OCI-LY3 (cell line): ENCODE data around the gene LPAR2.

ENCODE experiments used
- H2AFZ ChIP-seq: fragments of 200-600, 300-600 bp; shearing (Covaris generic); 2 replicates; pipeline ENCODE4 v1.6.0; 2014; ENCODE audit warnings: antibody characterized with exemption, low read depth, low read length
- H3K27ac ChIP-seq: fragments of 200-600, 300-600 bp; sonication (generic); 2 replicates; pipeline ENCODE4 v1.5.1; 2014; ENCODE audit warnings: mild to moderate bottlenecking, low read length, moderate library complexity, mixed read lengths
- H3K27me3 ChIP-seq: fragments of 200-600, 300-600 bp; sonication (generic); 2 replicates; pipeline ENCODE4 v1.6.1; 2014; ENCODE audit warnings: low read depth, low read length, mixed read lengths
- H3K36me3 ChIP-seq: fragments of 200-600, 300-600 bp; sonication (generic); replicated peaks from 2 replicates; pipeline ENCODE3; 2014; ENCODE audit warnings: low read depth, low read length, mixed read lengths
- H3K4me1 ChIP-seq: fragments of 300-600, 200-600 bp; sonication (generic); 2 replicates; pipeline ENCODE4 v1.6.1; 2014; ENCODE audit warnings: low read length, mixed read lengths
- H3K4me2 ChIP-seq: fragments of 200-600, 300-600 bp; sonication (generic); 2 replicates; pipeline ENCODE4 v1.6.1; 2014; ENCODE audit warnings: low read length, mixed read lengths
- H3K4me3 ChIP-seq: fragments of 300-600, 200-600 bp; sonication (generic); 2 replicates; pipeline ENCODE4 v1.5.1; 2014; ENCODE audit warnings: antibody characterized with exemption, mild to moderate bottlenecking, low read length, moderate library complexity
- H3K79me2 ChIP-seq: fragments of 300-600, 200-600 bp; shearing (Covaris generic); 2 replicates; pipeline ENCODE4 v1.6.1; 2014; ENCODE audit warnings: mild to moderate bottlenecking, low read length, mixed read lengths
- H3K9ac ChIP-seq: fragments of 300-600, 200-600 bp; shearing (Covaris generic); 2 replicates; pipeline ENCODE4 v1.6.0; 2014; ENCODE audit warnings: mild to moderate bottlenecking, low read length, moderate library complexity
- H3K9me3 ChIP-seq: fragments of 200-600, 300-600 bp; shearing (Covaris generic); 2 replicates; pipeline ENCODE4 v1.6.1; 2014; ENCODE audit warnings: low read length, mixed read lengths; ENCODE audit not compliant: insufficient read depth
- H4K20me1 ChIP-seq: fragments of 200-600, 300-600 bp; sonication (generic); 2 replicates; pipeline ENCODE4 v1.6.1; 2016; ENCODE audit warnings: low read length, mixed read lengths; ENCODE audit not compliant: insufficient read depth
- EZH2phosphoT487 ChIP-seq: fragments of 200-600 bp; shearing (Covaris generic); IDR thresholded peaks from 2 replicates; pipeline ENCODE4 v1.6.1; 2018; ENCODE audit warnings: antibody characterized with exemption, mixed run types, low read depth
- TF ChIP-seq, protein P1 (sequence below): fragments of 200-600, 300-600 bp; sonication (generic); IDR thresholded peaks from 2 replicates; pipeline ENCODE4 v1.5.1; 2014; ENCODE audit warnings: antibody characterized with exemption, low read length, low read depth

The LPAR2 gene

DNA sequence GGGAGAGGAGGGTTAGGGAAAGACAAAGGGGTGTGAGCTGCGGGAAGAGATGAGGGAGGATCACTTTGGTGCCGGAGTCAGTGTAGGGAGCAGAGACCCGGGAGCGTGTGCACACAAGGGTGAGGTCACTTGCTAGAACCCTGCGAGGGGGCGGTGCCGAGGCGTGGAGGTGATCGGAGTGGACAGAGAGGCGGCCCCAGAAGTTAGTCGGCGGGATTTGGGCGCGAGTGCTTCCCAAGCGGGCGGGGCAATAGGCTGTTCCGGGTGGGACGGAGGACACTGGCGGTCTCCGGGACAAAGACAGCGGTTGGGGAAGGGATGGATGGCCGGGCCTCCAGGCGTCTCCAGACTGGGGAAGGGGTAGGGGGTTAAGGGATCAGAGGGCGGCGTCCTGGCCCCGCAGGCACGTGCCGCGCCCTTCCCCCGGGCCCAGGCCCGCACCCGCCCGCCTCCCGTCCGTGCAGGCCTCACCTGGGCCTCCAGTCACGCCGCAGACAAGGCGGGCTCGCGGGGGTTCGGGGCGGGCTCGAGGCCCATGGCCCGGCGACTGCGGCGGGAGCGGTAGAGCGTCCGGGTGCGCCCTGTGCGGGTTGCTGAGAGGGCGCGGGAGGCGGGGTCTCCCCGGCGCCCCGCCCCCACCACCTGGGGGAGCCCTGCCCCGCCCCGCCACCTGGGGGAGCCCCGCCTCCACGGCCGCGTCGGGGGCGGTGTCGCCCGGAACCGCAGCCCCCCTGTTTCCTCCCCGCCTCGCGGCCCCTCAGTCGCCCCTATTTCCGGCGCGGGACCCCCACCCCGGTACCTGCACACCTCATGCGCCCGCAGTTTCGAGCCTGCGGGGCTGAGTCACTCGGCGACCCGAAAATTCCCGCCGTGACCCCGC is at the start of gene LPAR2:
LPAR2 (minus strand) TSS at position 600 of the 880 bp plus-strand sequence. CDS start 945 bp downstream, outside the sequence.
- TF ChIP-seq, protein P1, sequence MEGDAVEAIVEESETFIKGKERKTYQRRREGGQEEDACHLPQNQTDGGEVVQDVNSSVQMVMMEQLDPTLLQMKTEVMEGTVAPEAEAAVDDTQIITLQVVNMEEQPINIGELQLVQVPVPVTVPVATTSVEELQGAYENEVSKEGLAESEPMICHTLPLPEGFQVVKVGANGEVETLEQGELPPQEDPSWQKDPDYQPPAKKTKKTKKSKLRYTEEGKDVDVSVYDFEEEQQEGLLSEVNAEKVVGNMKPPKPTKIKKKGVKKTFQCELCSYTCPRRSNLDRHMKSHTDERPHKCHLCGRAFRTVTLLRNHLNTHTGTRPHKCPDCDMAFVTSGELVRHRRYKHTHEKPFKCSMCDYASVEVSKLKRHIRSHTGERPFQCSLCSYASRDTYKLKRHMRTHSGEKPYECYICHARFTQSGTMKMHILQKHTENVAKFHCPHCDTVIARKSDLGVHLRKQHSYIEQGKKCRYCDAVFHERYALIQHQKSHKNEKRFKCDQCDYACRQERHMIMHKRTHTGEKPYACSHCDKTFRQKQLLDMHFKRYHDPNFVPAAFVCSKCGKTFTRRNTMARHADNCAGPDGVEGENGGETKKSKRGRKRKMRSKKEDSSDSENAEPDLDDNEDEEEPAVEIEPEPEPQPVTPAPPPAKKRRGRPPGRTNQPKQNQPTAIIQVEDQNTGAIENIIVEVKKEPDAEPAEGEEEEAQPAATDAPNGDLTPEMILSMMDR, result no peak
- no peak for TF ChIP-seq EZH2phosphoT487
- H3K27me3 ChIP-seq, result no peaks in the 10 kb centered on the region
- H3K4me3 ChIP-seq, result peak within 1 kb of the TSS; percentile 77
- peak within 1 kb of the TSS; percentile 55 for H3K4me2 ChIP-seq
- H4K20me1 ChIP-seq, result no peaks in the 10 kb centered on the region
- peaks cover 34% of the 10 kb centered on the region for H3K36me3 ChIP-seq
- H3K9ac ChIP-seq, result peak within 1 kb of the TSS; percentile 65
- H3K4me1 ChIP-seq, result 0 out of 2 replicates have a peak, but pooled peaks cover 5% of the 10 kb centered on the region
- no peaks in the 10 kb centered on the region for H3K9me3 ChIP-seq
- no peak within 1 kb of the TSS for H3K27ac ChIP-seq
- H2AFZ ChIP-seq, result no peak within 1 kb of the TSS
- no peaks in the 10 kb centered on the region for H3K79me2 ChIP-seq

DNA sequence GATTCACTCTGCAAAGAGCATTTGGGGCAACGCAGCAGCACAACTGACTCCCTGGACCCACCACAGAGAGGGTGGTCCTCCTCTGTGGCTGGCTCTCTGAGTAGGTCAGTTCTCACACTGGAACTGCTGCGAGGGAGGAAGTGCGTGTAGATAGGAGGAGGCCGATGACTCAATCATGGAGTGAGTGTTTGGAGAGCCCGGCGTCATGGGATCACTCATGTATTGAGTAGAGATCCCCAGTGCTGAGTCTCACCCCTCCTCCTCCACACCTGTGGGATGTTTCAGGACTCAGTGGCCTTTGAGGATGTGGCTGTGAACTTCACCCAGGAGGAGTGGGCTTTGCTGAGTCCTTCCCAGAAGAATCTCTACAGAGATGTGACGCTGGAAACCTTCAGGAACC is 49.6 kb upstream of the LPAR2 start:
- no peak overlapping the region for H3K4me3 ChIP-seq
- TF ChIP-seq EZH2phosphoT487, result no peak
- TF ChIP-seq, protein P1, result no peak
- no peaks in the 10 kb centered on the region for H4K20me1 ChIP-seq
- no peak overlapping the region for H2AFZ ChIP-seq
- peaks cover 37% of the 10 kb centered on the region for H3K79me2 ChIP-seq
- no peaks in the 10 kb centered on the region for H3K27me3 ChIP-seq
- H3K4me1 ChIP-seq, result no peaks in the 10 kb centered on the region
- no peak overlapping the region for H3K9ac ChIP-seq
- no peak overlapping the region for H3K4me2 ChIP-seq
- peaks cover 40% of the 10 kb centered on the region for H3K9me3 ChIP-seq
- H3K36me3 ChIP-seq, result peaks cover 86% of the 10 kb centered on the region
- H3K27ac ChIP-seq, result no peak overlapping the region

DNA sequence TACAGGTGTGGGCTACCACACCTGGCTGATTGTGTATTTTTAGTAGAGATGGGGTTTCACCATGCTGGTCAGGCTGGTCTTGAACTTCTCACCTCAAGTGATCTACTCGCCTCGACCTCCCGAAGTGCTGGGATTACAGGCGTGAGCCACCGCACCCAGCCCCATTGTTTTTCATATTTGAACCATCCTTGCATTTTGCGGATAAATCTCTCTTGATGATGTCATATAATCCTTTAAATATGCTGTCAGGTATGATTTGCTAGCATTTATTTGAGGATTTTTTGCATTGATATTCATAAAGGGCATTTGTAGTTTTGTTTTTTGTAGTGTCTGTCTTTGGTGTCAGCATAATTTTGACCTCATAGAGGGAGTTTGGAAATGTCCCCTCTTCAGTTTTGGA is 46.3 kb upstream of the LPAR2 start:
- H3K27ac ChIP-seq, result no peak overlapping the region
- no peak overlapping the region for H2AFZ ChIP-seq
- peaks cover 9% of the 10 kb centered on the region for H3K4me1 ChIP-seq
- H3K9ac ChIP-seq, result no peak overlapping the region
- H3K4me3 ChIP-seq, result no peak overlapping the region
- H3K9me3 ChIP-seq, result peaks cover 33% of the 10 kb centered on the region
- no peaks in the 10 kb centered on the region for H4K20me1 ChIP-seq
- peaks cover 68% of the 10 kb centered on the region for H3K79me2 ChIP-seq
- TF ChIP-seq, protein P1, result no peak
- no peak for TF ChIP-seq EZH2phosphoT487
- H3K36me3 ChIP-seq, result peaks cover 82% of the 10 kb centered on the region
- no peaks in the 10 kb centered on the region for H3K27me3 ChIP-seq
- no peak overlapping the region for H3K4me2 ChIP-seq

DNA sequence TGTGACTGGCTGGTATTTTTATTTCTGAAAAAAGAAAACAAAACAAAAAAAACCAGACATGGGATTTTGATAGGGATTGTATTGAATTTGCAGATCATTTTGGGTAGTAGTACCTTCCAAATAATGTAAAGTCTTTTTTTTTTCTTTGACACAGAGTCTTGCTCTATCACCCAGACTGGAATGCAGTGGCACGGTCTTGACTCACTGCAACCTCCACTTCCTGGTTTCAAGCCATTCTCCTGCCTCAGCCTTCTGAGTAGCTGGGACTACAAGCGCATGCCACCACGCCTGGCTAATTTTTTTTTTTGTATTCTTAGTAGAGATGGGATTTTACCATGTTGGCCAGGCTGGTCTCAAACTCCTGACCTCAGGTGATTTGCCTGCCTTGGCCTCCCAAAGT is 44.8 kb upstream of the LPAR2 start:
- peaks cover 12% of the 10 kb centered on the region for H3K4me1 ChIP-seq
- no peak overlapping the region for H3K4me2 ChIP-seq
- H3K27me3 ChIP-seq, result no peaks in the 10 kb centered on the region
- no peak overlapping the region for H3K4me3 ChIP-seq
- TF ChIP-seq, protein P1, result no peak
- H3K9me3 ChIP-seq, result peaks cover 29% of the 10 kb centered on the region
- H3K27ac ChIP-seq, result no peak overlapping the region
- no peaks in the 10 kb centered on the region for H4K20me1 ChIP-seq
- H3K36me3 ChIP-seq, result peaks cover 68% of the 10 kb centered on the region
- no peak overlapping the region for H3K9ac ChIP-seq
- peaks cover 75% of the 10 kb centered on the region for H3K79me2 ChIP-seq
- no peak overlapping the region for H2AFZ ChIP-seq
